Measurements from ENCODE around the gene SIT1.

Gene SIT1

GRCh38 chr9:35675732-35676392 is 25.1 kb upstream of the SIT1 start:
- Histone ChIP-seq H3K4me3 (IDR thresholded peaks at IDR 0.05; ENCODE audit: insufficient read depth, low read depth, low read length) (no peak overlapping the region), H3K9ac (no peak overlapping the region), H3K27me3 (ENCODE audit: insufficient read depth, low read depth) (no peaks in the 10 kb centered on the region), H3K27ac (no peak overlapping the region), H3K4me1 (ENCODE audit: low read depth, poor library complexity, severe bottlenecking) (no peaks in the 10 kb centered on the region), H3K36me3 (ENCODE audit: insufficient read depth) (no peaks in the 10 kb centered on the region), H3K4me2 (no peak overlapping the region), H3K79me2 (ENCODE audit: insufficient read depth, low read depth) (no peaks in the 10 kb centered on the region), H4K20me1 (ENCODE audit: insufficient read depth) (no peaks in the 10 kb centered on the region), H2AFZ (ENCODE audit: low read depth) (no peak overlapping the region)
- TF ChIP-seq CTCF (conservative IDR thresholded peaks at IDR 0.05; ENCODE audit: low read depth, low read length) = no peak

- Histone ChIP-seq H3K27ac (no peak overlapping the region), H3K4me3 (IDR thresholded peaks at IDR 0.05; ENCODE audit: insufficient read depth, low read depth, low read length) (no peak overlapping the region), H3K36me3 (ENCODE audit: insufficient read depth) (no peaks in the 10 kb centered on the region), H4K20me1 (ENCODE audit: insufficient read depth) (no peaks in the 10 kb centered on the region), H3K27me3 (ENCODE audit: insufficient read depth, low read depth) (no peaks in the 10 kb centered on the region), H3K4me2 (no peak overlapping the region), H2AFZ (ENCODE audit: low read depth) (no peak overlapping the region), H3K79me2 (ENCODE audit: insufficient read depth, low read depth) (no peaks in the 10 kb centered on the region), H3K4me1 (ENCODE audit: low read depth, poor library complexity, severe bottlenecking) (no peaks in the 10 kb centered on the region), H3K9ac (no peak overlapping the region)
- no peak for TF ChIP-seq CTCF (conservative IDR thresholded peaks at IDR 0.05; ENCODE audit: low read depth, low read length)
Observed at GRCh38 chr9:35675204-35675603, 24.5 kb upstream of the SIT1 start.

- Histone ChIP-seq H3K4me1 (ENCODE audit: low read depth, poor library complexity, severe bottlenecking) (no peaks in the 10 kb centered on the region), H3K79me2 (ENCODE audit: insufficient read depth, low read depth) (no peaks in the 10 kb centered on the region), H2AFZ (ENCODE audit: low read depth) (no peak overlapping the region), H3K36me3 (ENCODE audit: insufficient read depth) (no peaks in the 10 kb centered on the region), H3K9ac (no peak overlapping the region), H3K27me3 (ENCODE audit: insufficient read depth, low read depth) (no peaks in the 10 kb centered on the region), H3K4me3 (IDR thresholded peaks at IDR 0.05; ENCODE audit: insufficient read depth, low read depth, low read length) (no peak overlapping the region), H3K4me2 (no peak overlapping the region), H4K20me1 (ENCODE audit: insufficient read depth) (no peaks in the 10 kb centered on the region), H3K27ac (no peak overlapping the region)
- TF ChIP-seq CTCF (conservative IDR thresholded peaks at IDR 0.05; ENCODE audit: low read depth, low read length) = no peak
Observed at GRCh38 chr9:35674025-35674361, 23.3 kb upstream of the SIT1 start.

- no peak for TF ChIP-seq CTCF (conservative IDR thresholded peaks at IDR 0.05; ENCODE audit: low read depth, low read length)
- no peak within 1 kb of the TSS for H3K4me2 ChIP-seq
- no peaks in the 10 kb centered on the region for H3K79me2 ChIP-seq (ENCODE audit: insufficient read depth, low read depth)
Observed at GRCh38 chr9:35673132-35674024, 22.6 kb upstream of the SIT1 start, which contains the start of gene CA9. Gene CA9 (plus strand): TSS chr9:35673928. CDS start chr9:35673960, 32 bp downstream.

More at GRCh38 chr9:35673132-35674024, 22.6 kb upstream of the SIT1 start, which contains the start of gene CA9:
- no peak within 1 kb of the TSS for H3K4me3 ChIP-seq (IDR thresholded peaks at IDR 0.05; ENCODE audit: insufficient read depth, low read depth, low read length)
- H4K20me1 ChIP-seq (ENCODE audit: insufficient read depth) = no peaks in the 10 kb centered on the region
- H3K36me3 ChIP-seq (ENCODE audit: insufficient read depth) = no peaks in the 10 kb centered on the region
- H3K9ac ChIP-seq = no peak within 1 kb of the TSS
- H3K4me1 ChIP-seq (ENCODE audit: low read depth, poor library complexity, severe bottlenecking) = no peaks in the 10 kb centered on the region
- H3K27ac ChIP-seq = no peak within 1 kb of the TSS
- no peak within 1 kb of the TSS for H2AFZ ChIP-seq (ENCODE audit: low read depth)
- H3K27me3 ChIP-seq (ENCODE audit: insufficient read depth, low read depth) = no peaks in the 10 kb centered on the region

Data from KMS-11 (cell line).